HG02943 (cell line): ENCODE results near the gene CTSZ.
"Not testable (repeated sequence)": the region's sequence is repeated elsewhere in the genome, so short reads cannot be mapped to it uniquely, and the experiment has no call there.

Source experiments
- ATAC-seq: cut with Tn5 transposase; IDR thresholded peaks from one replicate; pipeline ENCODE4 v1.9.1; 2021; ENCODE audit warnings: mild to moderate bottlenecking, low read depth, moderate library complexity; ENCODE audit not compliant: unreplicated experiment

The CTSZ gene

DNA sequence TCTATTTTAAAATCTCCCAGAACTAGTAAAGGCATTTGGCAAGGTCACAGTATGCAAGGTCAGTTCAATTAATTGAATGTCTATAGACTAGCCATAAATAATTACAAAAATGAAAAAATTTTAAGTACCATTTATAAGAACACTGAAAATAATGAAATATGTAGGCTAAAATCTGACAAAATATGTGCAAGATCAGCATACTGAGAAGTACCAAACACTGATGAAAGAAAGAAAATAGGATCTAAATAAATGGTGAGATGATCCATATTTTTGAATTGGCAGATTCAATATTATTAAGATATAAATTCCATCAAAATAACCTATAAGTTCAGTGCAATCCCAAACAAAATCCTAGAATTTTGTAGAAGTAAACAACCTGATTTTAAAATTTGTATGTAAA, 54.0 kb downstream of the CTSZ start:
- no peak for ATAC-seq

DNA sequence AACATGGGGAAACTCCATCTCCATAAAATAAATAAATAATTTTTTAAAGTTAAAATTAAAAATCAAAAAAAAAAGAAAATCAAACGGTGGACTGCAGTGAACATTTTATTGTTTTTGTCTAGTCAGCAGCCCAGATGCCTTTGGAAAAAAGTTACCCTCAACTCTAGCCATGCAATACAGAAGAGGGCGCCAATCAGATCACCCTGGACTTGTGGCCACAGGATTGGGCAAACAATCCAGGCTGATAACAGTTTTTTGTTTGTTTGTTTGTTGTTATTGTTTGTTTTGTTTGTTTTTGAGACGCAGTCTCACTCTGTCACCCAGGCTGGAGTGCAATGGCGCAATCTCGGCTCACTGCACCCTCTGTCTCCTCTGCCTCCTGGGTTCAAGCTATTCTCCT, 56.5 kb downstream of the CTSZ start:
- no peak for ATAC-seq

DNA sequence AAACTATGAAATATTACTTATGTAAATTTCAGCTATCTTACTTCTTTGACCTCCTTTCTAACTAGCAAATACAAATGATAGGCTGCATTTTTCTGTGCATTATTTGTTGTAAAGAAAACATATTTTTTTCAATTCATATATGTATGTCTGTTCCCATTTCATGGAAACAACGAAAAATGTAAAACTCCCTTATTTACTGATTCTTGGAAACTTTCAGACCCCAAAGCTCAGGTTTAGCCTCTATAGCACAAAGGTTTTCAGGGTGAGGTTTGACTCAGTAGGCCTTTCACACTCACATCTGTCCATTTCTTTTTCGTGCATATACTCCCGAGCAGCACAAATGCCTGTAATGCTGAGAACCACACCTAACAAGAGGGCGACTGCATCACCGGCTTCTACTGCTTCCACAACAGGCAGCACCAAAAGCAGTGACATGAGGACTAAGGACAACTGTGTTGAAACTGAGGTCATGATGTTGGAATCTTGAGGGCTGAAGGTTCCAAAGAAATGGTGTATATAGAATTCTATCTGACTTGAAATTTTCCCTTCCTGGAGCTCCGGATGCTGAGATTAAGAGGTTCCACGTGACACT, 59.2 kb downstream of the CTSZ start:
- ATAC-seq = not testable (repeated sequence)

DNA sequence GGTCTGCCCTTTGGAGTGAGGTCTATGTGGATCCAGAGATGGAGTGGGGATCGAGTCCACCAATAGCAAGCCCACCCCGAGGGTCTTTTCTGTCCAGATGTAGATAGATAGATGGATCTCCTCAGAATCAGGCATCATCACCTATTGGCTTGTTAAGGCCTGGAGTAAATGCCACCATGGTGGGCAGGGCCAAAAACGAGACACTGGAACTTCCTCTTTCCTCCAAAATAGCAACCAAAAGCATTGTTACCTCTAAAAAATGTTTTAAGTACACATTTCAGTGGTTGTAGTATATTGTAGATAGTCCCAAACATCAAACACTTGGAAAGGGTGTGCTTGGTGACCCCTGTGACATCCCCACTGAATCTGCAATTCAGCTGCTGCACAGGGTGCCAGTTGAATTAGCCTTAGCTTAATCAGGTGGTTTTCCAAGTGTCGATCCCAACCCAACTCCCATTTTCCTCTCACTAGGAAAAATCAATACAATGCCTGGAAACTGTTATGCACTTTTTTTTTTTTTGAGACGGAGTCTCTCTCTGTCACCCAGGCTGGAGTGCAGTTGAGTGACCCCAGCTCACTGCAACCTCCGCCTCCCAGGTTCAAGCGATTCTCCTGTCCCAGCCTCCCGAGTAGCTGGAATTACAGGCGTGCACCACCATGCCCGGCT, 61.0 kb downstream of the CTSZ start:
- ATAC-seq = no peak
